T-cell (primary cell): ENCODE results near the gene PPL. TPM values are rescaled to one million over a fixed set of nuclear protein-coding genes. Genes with fewer than 3 reads are reported as not detected.

Experiments
- ATAC-seq, 4 experiments: fragments of 200-7000 bp in 3 of 4; fragments of 150-1000 bp in 1 of 4; cut with Tn5 transposase; replicated peaks in 1 of 4; 1 replicate in 3 of 4; 2 replicates in 1 of 4; pipeline ENCODE4 v1.10.0; 2021; ENCODE audit warnings: moderate library complexity in 3 of 4, mild to moderate bottlenecking in 2 of 4, moderate number of reproducible peaks in 1 of 4
- CTCF ChIA-PET, 2 donors: fragments of 300-600 bp; sonication (Branson Sonifier 250); formaldehyde crosslinking; loops; one replicate each; lab custom pipeline; 2022; ENCODE audit warnings: antibody characterized with exemption in 2 of 2; lab: Charles Lee
- POLR2A ChIA-PET, 2 donors: fragments of 300-600 bp; sonication (Branson Sonifier 250); formaldehyde crosslinking; loops; one replicate each; lab custom pipeline; 2022; ENCODE audit warnings: antibody characterized with exemption in 2 of 2; lab: Charles Lee
- DNase-seq, 35 experiments: peaks; one replicate each; pipeline versions ENCODE4 v3.0.0 to v3.0.0-alpha.2; 2013 to 2023
- H3K27ac ChIP-seq: one replicate; pipeline ENCODE4 v1.5.1; 2013; ENCODE audit warnings: low read length
- H3K27me3 ChIP-seq, 2 experiments: replicated peaks in 1 of 2; 1 replicate in 1 of 2; 2 replicates in 1 of 2; pipeline versions ENCODE4 v1.6.1 to v1.7.0; 2013; ENCODE audit warnings: low read length in 1 of 2, mixed read lengths in 1 of 2; ENCODE audit not compliant: control insufficient read depth in 2 of 2, insufficient read depth in 2 of 2; ENCODE audit errors: extremely low read depth in 1 of 2
- H3K36me3 ChIP-seq, 2 donors: 1 replicate in 1 of 2; 2 replicates in 1 of 2; pipeline versions ENCODE4 v1.6.1 to v1.7.0; 2013; ENCODE audit warnings: low read length in 1 of 2; ENCODE audit not compliant: control insufficient read depth in 2 of 2, insufficient read depth in 1 of 2; ENCODE audit errors: extremely low read depth in 1 of 2
- H3K4me1 ChIP-seq, 2 experiments: 1 replicate in 1 of 2; 2 replicates in 1 of 2; pipeline versions ENCODE4 v1.6.1 to v1.7.0; 2013; ENCODE audit warnings: low read length in 2 of 2, mixed read lengths in 1 of 2; ENCODE audit not compliant: insufficient read depth in 2 of 2, control insufficient read depth in 1 of 2; ENCODE audit errors: extremely low read depth in 1 of 2
- H3K4me3 ChIP-seq, 2 donors: 1 replicate in 1 of 2; 2 replicates in 1 of 2; pipeline versions ENCODE4 v1.5.1 to v1.7.0; 2013; ENCODE audit warnings: mild to moderate bottlenecking in 2 of 2, low read length in 1 of 2, moderate library complexity in 1 of 2; ENCODE audit not compliant: control insufficient read depth in 1 of 2; ENCODE audit errors: extremely low read depth in 1 of 2
- H3K9me3 ChIP-seq: 2 replicates; pipeline ENCODE4 v1.7.0; 2013
- H3K27ac Mint-ChIP-seq, 2 donors: one replicate each; pipeline ENCODE4 v1.8.0; 2020 to 2021; ENCODE audit warnings: mild to moderate bottlenecking in 2 of 2, mixed read lengths in 2 of 2
- H3K27me3 Mint-ChIP-seq, 2 donors: one replicate each; pipeline ENCODE4 v1.8.0; 2021 to 2022; ENCODE audit warnings: mixed read lengths in 2 of 2
- H3K36me3 Mint-ChIP-seq: one replicate; pipeline ENCODE4 v1.8.0; 2021; ENCODE audit warnings: mixed read lengths
- H3K4me1 Mint-ChIP-seq, 3 donors: one replicate each; pipeline ENCODE4 v1.8.0; 2020 to 2022; ENCODE audit warnings: mixed read lengths in 3 of 3, mild to moderate bottlenecking in 1 of 3
- H3K4me3 Mint-ChIP-seq, 3 donors: one replicate each; pipeline ENCODE4 v1.8.0; 2020 to 2022; ENCODE audit warnings: mild to moderate bottlenecking in 3 of 3, mixed read lengths in 3 of 3, moderate library complexity in 3 of 3
- H3K9me3 Mint-ChIP-seq, 3 donors: one replicate each; pipeline ENCODE4 v1.8.0; 2020 to 2022; ENCODE audit warnings: mixed read lengths in 3 of 3
- WGBS: methylation state at CpG from one replicate; pipeline ENCODE4 v1.1.5; 2013; ENCODE audit warnings: missing lambda C conversion rate; ENCODE audit not compliant: insufficient coverage; 5-methylcytosine and 5-hydroxymethylcytosine counted together
- total RNA-seq, 35 experiments: library from RNA in 6 of 35; stranded (reverse) in 6 of 35; fragments of 120-200 nt in 1 of 35; gene quantifications; one replicate each; pipeline versions ENCODE4 v1.2.1 to v1.2.4 and lab custom pipeline; 2013 to 2026

PPL gene
- total RNA-seq, 5 donors from 2014 or later (not counting 1 experiment from before 2014, with no cell fraction given) = 0.10 to 0.32 (median 0.12) TPM; not detected in 2

DNA sequence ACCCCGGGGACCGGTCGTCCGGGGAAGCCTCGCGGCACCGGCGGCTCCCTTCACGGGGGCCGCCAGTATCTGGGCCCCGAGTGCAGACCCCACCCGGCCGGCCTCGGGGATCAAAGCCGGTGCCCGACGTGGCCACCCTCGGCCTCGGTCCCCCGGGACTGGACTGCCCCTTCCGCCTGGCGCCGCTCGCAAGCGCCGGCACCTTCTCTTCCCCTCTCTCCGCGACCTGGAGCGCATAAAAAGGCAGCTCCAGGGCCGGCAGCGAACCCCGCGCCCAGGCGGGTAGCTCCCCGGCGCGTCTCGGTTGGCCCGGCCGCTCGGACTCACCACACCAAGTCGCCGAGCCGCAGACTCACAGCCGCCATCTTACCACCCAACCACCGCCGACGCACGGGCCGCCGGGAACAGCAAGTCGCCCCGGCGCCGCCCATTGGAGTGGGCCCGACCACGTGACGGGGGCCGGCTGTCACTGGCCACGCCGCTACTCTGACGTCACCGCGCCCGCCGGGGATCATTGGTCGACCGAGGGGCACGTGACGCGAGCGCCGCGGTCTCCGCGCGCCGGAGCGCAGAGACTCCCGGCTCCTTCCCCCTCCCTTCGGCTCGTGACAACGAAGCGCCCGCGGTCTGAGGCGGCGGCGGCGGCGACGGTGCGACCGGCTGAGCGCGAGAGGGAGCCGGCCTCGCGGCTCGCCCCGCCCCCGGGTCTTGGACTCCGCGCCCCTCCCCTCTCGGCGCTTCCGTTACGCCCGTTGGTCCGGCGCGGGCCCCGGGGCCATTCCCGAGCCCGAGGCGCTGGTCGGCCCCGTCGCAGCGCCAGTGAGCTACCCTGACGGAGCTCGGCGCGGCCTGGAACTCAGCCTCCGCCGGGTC lies 89.8 kb downstream of the PPL start, which contains the start of the genes GLYR1 and UBN1:
Gene GLYR1 (minus strand): TSS at position 388 of the 873 bp plus-strand sequence. CDS start 23 bp downstream, at position 365.
Gene UBN1 (plus strand): TSS at position 581 of the 873 bp plus-strand sequence. CDS start 5,437 bp downstream, outside the sequence.
- H3K27me3 ChIP-seq = no peaks in the 10 kb centered on the region
- Mint-ChIP-seq H3K27ac (peak within 1 kb of the TSS; percentile 86 to 88), H3K4me3 (peak within 1 kb of the TSS; percentile 88 to 91 (median 88)), H3K36me3 (peaks cover 11% of the 10 kb centered on the region), H3K4me1 (peaks cover 54 to 61% (median 61%) of the 10 kb centered on the region in 3 donors), H3K27me3 (no peaks in the 10 kb centered on the region), H3K9me3 (no peaks in the 10 kb centered on the region)
- ChIA-PET CTCF (interaction anchor here in 1 of 2 donors (0.8 kb wide), 1 partner anchor 231 kb away, joined by 3 read pairs; no protein-coding TSS in a partner anchor), POLR2A (interaction anchor here in 1 of 2 donors (0.6 kb wide), 1 partner anchor 13 kb away, joined by 3 read pairs; no protein-coding TSS in a partner anchor)
- peak within 1 kb of the TSS; percentile 64 for H3K27ac ChIP-seq
- peak; percentile 90 to 93 (median 92) for ATAC-seq
- H3K36me3 ChIP-seq = peaks cover 2 to 28% of the 10 kb centered on the region in 2 donors
- peak within 1 kb of the TSS; percentile 88 to 94 for H3K4me3 ChIP-seq
- H3K4me1 ChIP-seq = peaks cover 26 to 36% of the 10 kb centered on the region in 2 experiments
- peak; percentile 96 to 100 (median 99) for DNase-seq
- no peaks in the 10 kb centered on the region for H3K9me3 ChIP-seq
- under 1% methylated on average over 126 of the region's 126 CpGs for WGBS

DNA sequence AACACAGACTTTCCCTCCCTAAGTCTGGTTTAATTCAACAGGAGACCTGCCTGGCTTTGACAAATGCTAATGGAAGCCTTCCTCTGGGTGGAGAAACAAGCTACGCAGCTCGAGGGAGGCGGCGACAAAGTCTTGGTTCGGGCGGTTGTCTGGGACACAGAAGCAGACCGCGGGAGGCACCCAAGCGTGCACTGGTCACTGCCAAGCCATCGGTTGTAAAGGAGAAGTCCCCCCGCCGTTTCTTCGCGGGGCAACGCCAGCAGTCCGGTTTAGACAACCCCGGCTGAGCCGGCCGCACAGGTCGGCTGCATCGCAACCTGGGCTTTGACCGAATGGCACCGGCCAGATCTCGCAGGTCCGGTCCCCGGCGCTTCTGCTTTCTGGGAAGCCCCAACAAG lies 90.4 kb downstream of the PPL start:
- Histone ChIP-seq H3K27ac (peak overlapping the region; percentile 64), H3K4me3 (peak overlapping the region; percentile 88 to 94), H3K4me1 (peaks cover 26 to 35% of the 10 kb centered on the region in 2 experiments), H3K27me3 (no peaks in the 10 kb centered on the region), H3K9me3 (no peaks in the 10 kb centered on the region), H3K36me3 (peaks cover 2 to 32% of the 10 kb centered on the region in 2 donors)
- peak in 22 of 35 experiments; percentile 2 to 32 (median 8) for DNase-seq
- H3K36me3 Mint-ChIP-seq = peaks cover 13% of the 10 kb centered on the region
- ATAC-seq = no peak
- H3K27ac Mint-ChIP-seq = peak overlapping the region; percentile 57 to 82
- under 1% methylated on average over 27 of the region's 27 CpGs for WGBS
- H3K4me3 Mint-ChIP-seq = peak overlapping the region; percentile 83 to 88 (median 88)
- ChIA-PET CTCF (interaction anchor here in 1 of 2 donors (0.8 kb wide), 1 partner anchor 230 kb away, joined by 3 read pairs; no protein-coding TSS in a partner anchor), POLR2A (interaction anchor here in 1 of 2 donors (0.6 kb wide), 3 partner anchors 11 to 36 kb away, joined by 3 to 14 read pairs (median 7); no protein-coding TSS in a partner anchor)
- no peaks in the 10 kb centered on the region for H3K27me3 Mint-ChIP-seq
- H3K9me3 Mint-ChIP-seq = no peaks in the 10 kb centered on the region
- peaks cover 49 to 56% (median 55%) of the 10 kb centered on the region in 3 donors for H3K4me1 Mint-ChIP-seq

DNA sequence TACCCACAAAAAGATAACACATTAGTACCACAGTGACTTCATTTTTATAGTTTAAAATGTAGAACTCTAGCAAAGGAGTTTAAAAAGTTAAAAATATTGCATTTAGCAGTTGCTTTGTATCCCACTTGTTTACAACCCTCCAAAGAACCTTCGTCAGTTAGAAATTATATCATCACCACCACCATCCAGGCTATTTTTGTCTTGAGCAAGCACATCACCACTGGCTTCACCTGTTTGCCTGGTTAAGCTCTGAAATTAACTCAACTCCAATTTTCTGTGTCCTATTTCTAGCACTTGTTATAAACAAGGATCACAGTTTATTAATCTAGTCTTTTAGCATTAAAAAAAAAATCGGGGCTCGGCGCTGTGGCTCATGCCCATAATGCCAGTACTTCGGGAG lies 96.0 kb downstream of the PPL start:
- H3K4me1 Mint-ChIP-seq = peaks cover 15 to 39% (median 20%) of the 10 kb centered on the region in 3 donors
- WGBS = 50% methylated on average over 2 of the region's 5 CpGs
- H3K4me3 Mint-ChIP-seq = no peak overlapping the region
- peaks cover 48% of the 10 kb centered on the region for H3K36me3 Mint-ChIP-seq
- H3K27me3 Mint-ChIP-seq = no peaks in the 10 kb centered on the region
- POLR2A ChIA-PET = no interaction called here
- no peak overlapping the region for H3K27ac ChIP-seq
- peak overlapping the region in 1 of 2 donors; percentile 2 for H3K27ac Mint-ChIP-seq
- no peak overlapping the region for H3K4me3 ChIP-seq
- H3K27me3 ChIP-seq = no peaks in the 10 kb centered on the region
- DNase-seq = no peak
- peaks cover 5 to 7% of the 10 kb centered on the region in 2 experiments for H3K4me1 ChIP-seq
- no peaks in the 10 kb centered on the region for H3K9me3 ChIP-seq
- H3K36me3 ChIP-seq = peaks cover 6 to 79% of the 10 kb centered on the region in 2 donors
- no peaks in the 10 kb centered on the region for H3K9me3 Mint-ChIP-seq
- CTCF ChIA-PET = no interaction called here
- no peak for ATAC-seq

- POLR2A ChIA-PET = no interaction called here
These were observed 97.0 kb downstream of the PPL start for GRCh38 chr16:4839942-4840341.

DNA sequence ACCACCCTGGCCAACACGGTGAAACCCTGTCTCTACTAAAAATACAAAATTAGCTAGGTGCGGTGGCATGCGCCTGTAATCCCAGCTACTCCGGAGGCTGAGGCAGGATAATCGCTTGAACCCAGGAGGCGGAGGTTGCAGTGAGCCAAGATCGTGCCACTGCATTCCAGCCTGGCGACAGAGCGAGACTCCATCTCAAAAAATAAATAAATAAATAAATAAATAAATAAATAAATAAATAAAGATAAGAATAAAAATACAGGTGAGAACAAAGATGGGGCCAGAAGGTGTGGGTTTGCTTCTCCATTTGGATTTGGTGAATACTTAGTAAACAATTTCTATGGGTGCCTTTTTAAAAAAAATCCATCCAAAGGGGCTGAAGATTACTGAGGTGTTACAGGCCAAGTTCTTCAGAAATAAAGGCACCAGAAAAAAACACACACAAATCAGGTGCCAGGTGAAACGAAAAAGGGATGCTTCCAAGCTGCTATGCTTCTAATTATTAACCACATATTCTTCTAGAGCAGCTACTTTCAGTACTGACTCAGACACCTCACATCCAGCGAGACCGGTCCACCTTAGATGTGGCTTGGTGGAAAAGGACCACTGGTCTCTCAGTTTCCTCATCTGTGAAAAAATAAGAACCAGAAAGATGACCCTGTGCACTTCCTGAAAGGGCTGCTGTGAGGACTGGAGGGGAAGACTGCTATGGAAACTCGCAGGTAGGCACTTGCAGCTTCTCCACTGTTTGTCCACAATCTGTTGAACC lies 99.0 kb downstream of the PPL start:
- POLR2A ChIA-PET = interaction anchor here in 1 of 2 donors (0.6 kb wide), 1 partner anchor 976 kb away, joined by 4 read pairs; no protein-coding TSS in a partner anchor
- CTCF ChIA-PET = no interaction called here
- Histone ChIP-seq H3K27me3 (no peaks in the 10 kb centered on the region), H3K27ac (no peak overlapping the region), H3K36me3 (peaks cover 3 to 82% of the 10 kb centered on the region in 2 donors), H3K4me1 (no peaks in the 10 kb centered on the region), H3K9me3 (no peaks in the 10 kb centered on the region), H3K4me3 (no peak overlapping the region)
- H3K9me3 Mint-ChIP-seq = no peaks in the 10 kb centered on the region
- ATAC-seq (no peak), DNase-seq (no peak)
- H3K36me3 Mint-ChIP-seq = peaks cover 44% of the 10 kb centered on the region
- H3K27me3 Mint-ChIP-seq = no peaks in the 10 kb centered on the region
- peaks cover 16 to 24% (median 20%) of the 10 kb centered on the region in 3 donors for H3K4me1 Mint-ChIP-seq
- H3K27ac Mint-ChIP-seq = no peak overlapping the region
- WGBS = 94% methylated on average over 3 of the region's 13 CpGs
- H3K4me3 Mint-ChIP-seq = no peak overlapping the region

More at GRCh38 chr16:4839942-4840341, 97.0 kb downstream of the PPL start:
- no peaks in the 10 kb centered on the region for H3K9me3 ChIP-seq
- WGBS = 91% methylated on average over 5 of the region's 5 CpGs
- Mint-ChIP-seq H3K36me3 (peaks cover 48% of the 10 kb centered on the region), H3K4me3 (no peak overlapping the region), H3K4me1 (peaks cover 6 to 30% (median 10%) of the 10 kb centered on the region in 3 donors), H3K27me3 (no peaks in the 10 kb centered on the region), H3K27ac (no peak overlapping the region), H3K9me3 (no peaks in the 10 kb centered on the region)
- no peaks in the 10 kb centered on the region for H3K27me3 ChIP-seq
- no peak overlapping the region for H3K27ac ChIP-seq
- H3K36me3 ChIP-seq = peaks cover 6 to 79% of the 10 kb centered on the region in 2 donors
- H3K4me1 ChIP-seq = peaks cover 0 to 2% of the 10 kb centered on the region in 2 experiments
- no peak overlapping the region for H3K4me3 ChIP-seq
- DNase-seq (no peak), ATAC-seq (no peak)
- CTCF ChIA-PET = no interaction called here
